ENCODE data around the gene TMEM242. TPM values are rescaled to one million over a fixed set of nuclear protein-coding genes. Genes with fewer than 3 reads are reported as not detected.

The TMEM242 gene
- total RNA-seq, 1 donor from 2014 or later: 13.2 TPM

DNA sequence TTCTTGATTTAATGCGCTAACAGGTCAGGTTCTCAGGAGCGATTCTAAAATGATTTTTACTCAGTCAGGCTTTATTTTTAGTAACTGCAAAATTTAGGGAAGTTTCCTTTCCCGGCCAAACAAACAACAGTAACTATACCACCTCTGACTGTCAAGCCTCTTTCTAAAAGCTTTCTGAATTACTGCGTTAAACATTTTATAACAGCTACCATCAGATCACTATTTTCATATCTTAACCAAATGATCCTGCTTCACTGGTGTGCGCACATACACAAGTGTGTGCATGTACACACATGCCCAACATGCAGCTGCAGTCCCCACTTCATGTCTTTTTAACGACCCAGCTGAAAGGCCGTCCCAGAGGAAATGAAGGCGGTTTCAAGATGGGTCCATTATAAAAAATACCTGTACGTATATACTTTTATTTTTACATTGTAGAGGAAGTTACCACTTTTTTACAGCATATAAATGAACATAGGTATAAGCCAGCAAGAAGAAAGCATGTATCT, 25.0 kb downstream of the TMEM242 start:
- ATAC-seq (no peak), DNase-seq (ENCODE audit: low spot score) (no peak)
- intact Hi-C loops (cut with DNase I): no loop called here

DNA sequence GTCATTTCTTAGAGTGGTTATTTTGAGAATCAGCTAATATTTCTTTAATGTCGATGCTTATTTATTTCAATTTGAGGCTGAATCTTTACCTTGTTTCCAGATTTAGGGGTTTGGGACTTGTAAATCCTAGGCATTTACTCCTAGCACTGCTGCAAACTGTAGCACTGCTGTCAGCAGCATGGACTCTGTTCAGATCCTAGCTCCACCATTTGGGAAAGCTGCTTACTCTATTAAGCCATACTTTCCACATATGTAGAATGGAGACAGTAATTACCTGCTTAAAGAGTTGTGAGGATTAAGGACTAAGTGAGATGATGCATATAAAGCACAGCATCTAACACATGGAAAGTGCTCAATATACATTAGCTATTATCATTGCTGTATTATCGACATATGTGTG, 28.7 kb downstream of the TMEM242 start:
- intact Hi-C loops (cut with DNase I): no loop called here
- no peak for ATAC-seq
- no peak for DNase-seq (ENCODE audit: low spot score)

DNA sequence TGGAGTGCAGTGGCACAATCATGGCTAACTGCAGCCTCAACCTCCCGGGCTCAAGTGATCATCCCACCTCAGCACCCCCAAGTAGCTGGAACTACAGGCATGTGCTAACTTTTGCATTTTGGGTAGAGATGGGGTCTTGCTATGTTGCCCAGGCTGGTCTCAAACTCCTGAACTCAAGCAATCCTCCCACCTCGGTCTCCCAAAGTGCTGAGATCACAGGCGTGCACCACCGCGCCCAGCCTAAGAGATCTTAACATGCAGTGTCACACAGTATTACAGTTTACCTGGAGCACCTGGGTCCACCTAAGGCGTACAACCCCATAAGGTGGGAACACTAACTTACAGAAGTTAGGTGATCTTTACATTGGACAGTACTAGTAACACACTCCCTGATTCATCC, 29.5 kb downstream of the TMEM242 start:
- intact Hi-C loops (cut with DNase I): no loop called here
- DNase-seq (ENCODE audit: low spot score): no peak
- no peak for ATAC-seq

DNA sequence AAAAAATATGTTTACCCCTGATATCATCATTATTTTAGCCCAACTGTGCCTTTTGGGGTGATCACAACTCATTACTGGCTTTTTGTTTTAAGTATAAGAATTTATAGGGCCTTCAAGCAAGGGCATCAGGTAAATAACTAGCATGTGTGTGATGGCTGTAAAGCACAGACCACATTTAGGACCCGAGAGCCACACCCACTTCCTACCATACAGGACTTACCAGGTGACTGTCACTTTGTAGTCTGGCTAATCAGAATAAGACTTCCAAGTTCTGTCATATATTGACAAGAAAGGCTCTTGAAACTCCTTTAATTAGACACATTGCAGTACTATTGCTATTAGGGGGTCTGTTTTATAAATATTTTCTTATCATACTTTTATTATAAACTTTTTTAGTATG, 31.1 kb downstream of the TMEM242 start:
- no peak for DNase-seq (ENCODE audit: low spot score)
- no peak for ATAC-seq
- intact Hi-C loops (cut with DNase I): no loop called here

DNA sequence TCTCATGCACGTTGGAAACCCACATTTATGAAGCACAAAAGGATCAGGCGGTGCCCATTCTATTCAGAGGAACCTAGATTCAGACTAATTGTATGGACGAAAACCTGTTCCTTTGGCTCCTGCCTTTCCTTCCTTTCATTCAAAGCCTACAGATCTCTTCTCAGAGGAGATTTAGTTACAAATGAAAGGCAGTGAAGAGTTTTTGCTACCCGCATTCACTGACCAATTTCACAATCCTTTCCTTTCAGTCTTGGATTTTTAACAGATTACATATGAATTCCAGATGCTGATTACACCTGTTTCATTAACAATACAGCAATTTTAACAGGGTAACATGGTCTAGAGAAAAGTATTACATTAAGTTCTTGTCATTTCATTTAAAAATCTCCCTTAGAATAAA, 32.0 kb downstream of the TMEM242 start:
- ATAC-seq: no peak
- DNase-seq (ENCODE audit: low spot score): no peak
- intact Hi-C loops (cut with DNase I): no loop called here

DNA sequence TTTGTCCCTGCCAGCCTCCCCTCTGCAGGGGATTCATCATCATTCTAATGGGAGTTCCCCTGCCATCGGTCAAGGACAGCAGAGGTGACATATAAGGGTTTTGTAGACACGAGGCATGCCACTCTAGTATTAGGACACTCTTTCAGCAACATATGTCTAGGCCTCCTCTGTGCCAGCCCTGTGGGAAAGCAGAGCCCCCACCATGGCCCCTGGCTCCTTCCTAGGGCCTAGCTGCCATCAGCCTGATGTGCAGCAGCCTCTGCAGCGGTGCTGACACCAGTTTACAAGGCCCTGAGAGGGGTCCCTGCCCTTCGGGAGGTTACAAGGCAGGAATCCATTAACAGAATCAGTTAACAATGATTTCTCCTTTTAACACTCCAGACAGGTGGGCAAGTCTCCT, 32.5 kb downstream of the TMEM242 start:
- intact Hi-C loops (cut with DNase I): no loop called here
- ATAC-seq: no peak

DNA sequence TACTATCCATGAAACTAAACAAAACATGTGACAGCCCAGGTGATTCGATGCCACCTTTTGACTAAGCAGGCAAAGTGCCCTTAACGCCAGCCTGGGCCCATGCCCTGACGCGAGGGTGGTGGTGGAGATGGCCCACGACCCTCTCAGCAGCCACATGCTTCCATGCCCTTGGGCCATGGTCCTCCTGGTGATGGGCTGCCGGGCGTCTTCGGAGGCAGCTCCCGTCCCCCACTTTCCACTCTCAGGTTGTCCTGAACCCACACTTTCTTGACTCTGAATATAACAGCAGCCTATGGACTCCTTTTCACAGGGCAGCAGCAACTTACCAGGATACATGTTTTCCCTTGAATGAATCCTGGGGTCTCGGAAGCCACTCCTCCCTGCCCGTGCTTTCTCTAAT, 33.6 kb downstream of the TMEM242 start:
- intact Hi-C loops (cut with DNase I): no loop called here
- no peak for ATAC-seq
- no peak for DNase-seq (ENCODE audit: low spot score)

More for the DNA sequence above, 32.5 kb downstream of the TMEM242 start:
- no peak for DNase-seq (ENCODE audit: low spot score)

DNA sequence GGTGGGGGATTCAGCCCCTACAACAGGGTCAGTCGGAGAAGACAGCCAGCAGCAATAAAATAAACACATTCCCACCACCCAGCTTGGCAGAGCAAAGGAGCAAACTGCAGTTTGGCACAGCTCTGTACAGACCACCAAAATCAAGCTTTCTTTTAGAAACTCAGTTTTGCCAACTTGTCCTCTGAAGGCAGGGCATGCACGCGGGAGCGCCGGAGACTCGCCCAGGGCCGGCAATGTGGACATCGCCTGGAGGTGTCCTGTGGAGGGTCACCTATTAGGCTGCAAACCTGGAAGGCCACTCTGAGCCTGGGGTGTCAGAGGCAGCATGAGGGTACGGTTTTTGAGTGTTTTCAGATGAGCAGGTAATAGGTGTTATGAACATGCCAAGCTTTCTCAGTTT, 34.7 kb downstream of the TMEM242 start:
- ATAC-seq (no peak), DNase-seq (ENCODE audit: low spot score) (no peak)
- intact Hi-C loops (cut with DNase I): no loop called here

DNA sequence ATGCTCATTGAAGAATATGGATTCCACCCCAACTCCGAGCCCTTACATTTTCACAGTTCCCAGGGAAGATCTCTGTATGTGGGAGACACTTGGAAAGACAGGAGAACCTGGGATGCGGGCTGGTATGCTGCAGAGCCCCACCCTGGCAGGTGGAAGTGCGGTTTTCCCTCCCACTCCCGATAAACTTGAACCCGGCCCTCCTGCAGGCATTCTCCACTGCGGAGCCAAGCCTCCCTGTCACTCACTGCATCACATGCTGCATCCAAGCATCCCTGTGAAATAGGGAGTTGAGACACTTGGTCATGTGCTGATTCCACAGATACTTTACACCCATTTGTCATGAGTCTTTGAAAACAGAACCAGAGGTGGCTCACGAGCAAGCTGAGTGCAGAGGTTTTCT, 35.4 kb downstream of the TMEM242 start:
- DNase-seq (ENCODE audit: low spot score) (no peak), ATAC-seq (no peak)
- intact Hi-C loops (cut with DNase I): no loop called here

DNA sequence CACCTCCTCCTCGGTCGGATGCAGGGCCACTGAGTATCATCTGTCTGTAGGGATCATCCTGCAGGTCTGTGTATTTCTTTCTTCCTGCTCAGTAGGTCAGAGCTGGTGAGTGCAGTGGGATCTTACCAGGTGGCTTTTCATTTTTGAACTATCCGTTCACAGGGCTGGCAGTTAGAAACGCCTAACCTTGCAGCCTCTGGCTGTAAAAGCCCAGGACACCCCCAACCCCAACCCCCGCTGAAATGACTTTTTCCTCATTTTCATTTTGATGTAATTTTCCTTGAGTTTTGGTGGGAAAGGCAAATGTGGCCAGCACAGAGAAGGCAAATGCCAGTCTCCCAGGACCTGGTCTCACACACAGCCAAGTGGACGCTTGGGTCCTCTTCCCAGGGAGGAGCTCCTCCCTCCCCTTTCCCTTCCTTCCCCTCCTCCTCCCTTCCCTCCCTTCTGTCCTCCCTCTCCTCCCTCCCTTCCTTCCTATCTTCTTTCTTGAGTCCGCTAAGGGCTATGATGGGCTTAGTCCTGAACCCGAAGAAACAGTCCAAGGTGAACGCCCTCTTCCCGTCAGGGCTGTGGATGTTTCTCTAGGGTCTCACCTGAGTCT, 36.0 kb downstream of the TMEM242 start:
- DNase-seq (ENCODE audit: low spot score) (no peak), ATAC-seq (no peak)
- intact Hi-C loops (cut with DNase I): no loop called here

DNA sequence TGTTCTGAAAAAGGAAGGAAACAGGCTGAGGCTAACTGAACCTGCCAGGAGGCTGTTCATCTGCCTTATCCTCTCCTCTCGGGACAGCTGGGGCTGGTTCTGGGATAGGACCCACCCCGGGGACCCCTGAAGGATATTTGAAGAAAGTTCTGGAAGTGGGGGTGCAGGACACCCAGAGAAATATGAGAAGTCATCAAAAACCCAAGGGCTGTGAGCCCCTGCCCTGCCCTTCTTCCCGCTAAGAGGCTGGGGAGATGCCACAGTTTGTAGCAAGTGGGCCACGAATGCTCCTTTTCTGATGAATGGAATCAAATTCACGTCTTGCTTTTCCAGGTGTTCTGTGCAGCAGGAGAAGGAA, 37.9 kb downstream of the TMEM242 start:
- ATAC-seq: no peak
- DNase-seq (ENCODE audit: low spot score): no peak
- intact Hi-C loops (cut with DNase I): no loop called here

DNA sequence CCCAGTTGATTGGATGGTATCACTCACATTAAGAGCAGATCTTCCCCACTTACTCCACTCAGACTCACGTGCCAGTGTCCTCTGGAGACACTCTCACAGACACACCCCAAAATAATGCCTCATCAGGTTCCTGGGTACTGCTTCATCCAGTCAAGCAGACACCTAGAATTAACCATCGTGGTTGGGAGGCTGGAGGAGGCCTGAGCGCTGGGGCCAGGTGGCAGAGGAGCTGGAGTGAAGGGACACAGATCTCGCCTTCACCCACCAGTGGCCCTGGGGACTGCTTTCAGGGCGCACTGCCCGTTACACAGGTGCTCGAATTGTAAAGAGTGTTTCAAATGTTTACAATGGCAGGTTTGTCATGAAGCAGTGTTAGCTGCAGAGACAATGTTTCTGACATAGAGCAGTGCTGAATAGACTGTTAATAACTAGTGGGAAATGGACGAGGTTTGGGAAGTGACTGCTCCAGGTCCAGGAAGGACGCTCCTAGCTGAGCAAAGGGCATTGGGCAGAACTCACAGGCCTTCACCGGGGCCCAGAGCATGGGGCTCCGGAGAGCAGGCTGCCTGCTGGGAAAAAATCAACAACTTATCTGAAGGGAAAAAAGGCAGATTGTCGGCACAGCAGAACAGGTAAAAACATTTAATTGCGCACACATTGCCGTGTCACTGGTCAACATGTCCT, 38.4 kb downstream of the TMEM242 start:
- intact Hi-C loops (cut with DNase I): no loop called here
- ATAC-seq: no peak

DNA sequence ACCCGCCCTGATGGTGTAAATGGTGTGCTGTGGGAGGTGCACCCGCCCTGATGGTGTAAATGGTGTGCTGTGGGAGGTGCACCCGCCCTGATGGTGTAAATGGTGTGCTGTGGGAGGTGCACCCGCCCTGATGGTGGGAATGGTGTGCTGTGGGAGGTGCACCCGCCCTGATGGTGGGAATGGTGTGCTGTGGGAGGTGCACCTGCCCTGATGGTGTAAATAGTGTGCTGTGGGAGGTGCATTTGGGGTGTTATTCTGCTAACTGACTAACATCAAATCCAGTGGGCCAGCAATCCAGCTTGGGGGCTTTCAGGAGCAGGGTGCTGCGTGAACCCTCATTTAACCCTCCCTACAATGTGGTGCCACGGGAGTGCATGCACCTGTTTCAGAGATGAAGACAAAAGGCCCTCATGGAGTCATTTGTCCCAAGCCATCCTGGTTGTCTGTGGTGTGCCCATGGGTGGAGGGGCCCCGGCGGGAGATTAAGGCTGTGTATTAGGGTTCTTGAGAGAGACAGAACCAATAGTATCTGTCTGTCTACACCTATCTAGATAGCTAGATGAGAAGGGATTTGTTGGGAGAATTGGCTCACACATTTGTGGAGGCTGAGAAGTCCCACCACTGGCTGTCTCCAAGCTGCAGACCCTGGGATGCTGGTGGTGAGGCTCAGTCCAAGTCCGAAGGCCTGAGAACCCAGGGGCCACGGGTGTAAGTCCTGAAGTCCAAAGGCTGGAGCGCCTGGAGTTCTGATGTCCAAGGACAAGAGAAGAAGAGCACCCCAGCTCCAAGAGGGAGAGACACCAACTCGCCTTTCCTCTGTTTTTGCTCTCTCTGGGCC, 39.2 kb downstream of the TMEM242 start:
- no peak for DNase-seq (ENCODE audit: low spot score)
- no peak for ATAC-seq
- intact Hi-C loops (cut with DNase I): no loop called here

More for the DNA sequence above, 38.4 kb downstream of the TMEM242 start:
- no peak for DNase-seq (ENCODE audit: low spot score)

DNA sequence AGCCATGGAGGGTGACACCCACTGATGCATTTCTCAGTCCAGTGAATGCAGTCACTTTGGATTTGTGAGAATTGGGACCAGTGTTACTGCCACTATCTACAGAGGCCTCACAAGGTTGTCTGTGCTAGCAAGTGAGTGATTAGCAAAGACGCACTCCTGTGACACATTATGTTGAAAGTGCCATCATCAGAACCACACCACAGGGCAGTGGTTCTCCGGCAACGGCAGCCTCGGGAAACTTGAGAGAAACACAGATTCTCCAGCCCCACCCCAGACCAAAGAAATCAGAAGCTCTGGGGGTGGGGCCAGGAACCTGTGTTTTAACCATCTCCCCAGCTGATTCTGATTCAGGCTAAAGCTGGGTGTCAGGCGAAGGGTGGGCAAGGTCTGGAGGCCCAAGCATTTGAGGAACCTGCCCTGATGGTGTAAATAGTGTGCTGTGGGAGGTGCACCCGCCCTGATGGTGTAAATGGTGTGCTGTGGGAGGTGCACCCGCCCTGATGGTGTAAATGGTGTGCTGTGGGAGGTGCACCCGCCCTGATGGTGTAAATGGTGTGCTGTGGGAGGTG, 39.9 kb downstream of the TMEM242 start:
- intact Hi-C loops (cut with DNase I): no loop called here
- no peak for DNase-seq (ENCODE audit: low spot score)
- ATAC-seq: no peak

DNA sequence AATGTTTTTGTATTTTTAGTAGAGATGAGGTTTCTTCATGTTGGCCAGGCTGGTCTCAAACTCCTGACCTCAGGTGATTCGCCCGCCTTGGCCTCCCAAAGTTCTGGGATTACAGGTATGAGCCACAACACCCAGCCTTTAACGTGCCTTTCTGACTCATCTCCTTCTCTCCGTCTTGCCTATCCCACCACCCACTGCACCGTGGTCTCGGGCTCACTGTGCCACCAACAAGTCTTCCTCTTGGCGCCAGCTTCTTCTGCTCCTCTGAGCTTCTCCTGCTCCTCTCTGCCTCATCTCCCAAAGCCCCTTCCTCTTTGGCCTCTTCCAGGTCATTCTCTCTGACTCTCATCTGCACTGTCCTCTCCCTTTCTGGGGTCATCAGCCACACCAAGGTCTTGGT, 41.0 kb downstream of the TMEM242 start:
- DNase-seq (ENCODE audit: low spot score) (no peak), ATAC-seq (no peak)
- intact Hi-C loops (cut with DNase I): no loop called here

DNA sequence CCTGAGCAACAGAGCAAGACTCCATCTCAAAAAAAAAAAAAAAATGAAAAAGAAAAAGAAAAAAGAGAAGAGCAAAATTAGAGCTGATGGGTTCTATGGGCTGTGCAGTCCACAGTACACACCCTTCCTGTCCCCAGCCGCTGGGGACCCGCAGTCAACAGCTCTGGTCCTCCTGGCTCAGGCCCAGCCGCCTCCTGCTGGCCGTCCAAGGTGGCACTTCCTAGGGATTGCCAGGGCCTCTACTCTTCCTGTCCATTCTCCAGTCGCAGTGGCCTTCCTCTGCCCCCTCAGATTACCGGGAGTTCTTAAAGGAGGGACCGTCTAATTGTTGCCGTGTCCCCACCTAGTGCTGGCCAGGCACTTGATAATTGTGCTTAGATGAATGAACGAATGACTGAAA, 41.7 kb downstream of the TMEM242 start:
- ATAC-seq: no peak
- no peak for DNase-seq (ENCODE audit: low spot score)
- intact Hi-C loops (cut with DNase I): no loop called here

DNA sequence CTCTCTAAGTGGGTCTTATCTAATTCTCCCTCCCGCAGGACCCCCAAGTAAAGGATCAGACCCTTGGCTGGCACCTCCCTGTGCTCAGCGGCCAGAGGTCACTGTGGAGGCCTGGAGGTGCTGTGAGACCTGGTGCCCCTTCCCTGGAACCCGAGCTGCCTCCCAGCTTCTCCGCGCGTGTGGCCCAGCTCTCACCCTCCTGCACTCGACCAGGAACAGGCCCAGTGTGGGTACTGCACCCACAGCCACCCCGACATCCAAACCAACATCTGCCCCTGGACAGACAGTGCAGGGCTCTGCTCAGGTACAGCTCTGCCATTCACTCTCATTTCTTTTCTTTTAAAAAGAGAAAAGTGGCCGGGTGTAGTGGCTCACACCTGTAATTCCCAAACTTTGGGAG, 42.4 kb downstream of the TMEM242 start:
- DNase-seq (ENCODE audit: low spot score) (no peak), ATAC-seq (no peak)
- intact Hi-C loops (cut with DNase I): no loop called here

DNA sequence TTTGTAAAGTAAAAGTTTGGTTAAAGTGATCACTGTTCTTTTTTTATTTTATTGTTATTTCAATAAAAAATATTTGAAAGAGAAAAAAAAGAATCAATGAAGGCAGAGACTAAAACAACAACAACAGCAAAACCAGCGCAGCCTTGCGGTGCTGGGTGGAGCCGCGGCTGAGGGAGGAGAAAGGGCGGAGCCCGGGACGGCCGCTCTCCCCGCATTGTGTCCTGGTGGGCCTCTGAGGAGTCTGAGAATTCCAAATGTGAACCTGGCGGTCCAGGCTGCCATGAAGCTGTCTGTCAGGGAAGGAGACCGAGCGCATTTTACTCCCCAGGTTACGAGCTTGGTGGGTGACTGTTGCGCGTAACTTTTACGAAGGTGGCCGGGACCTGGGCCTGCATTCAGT, 43.2 kb downstream of the TMEM242 start:
- intact Hi-C loops (cut with DNase I): no loop called here
- DNase-seq (ENCODE audit: low spot score): no peak
- no peak for ATAC-seq

DNA sequence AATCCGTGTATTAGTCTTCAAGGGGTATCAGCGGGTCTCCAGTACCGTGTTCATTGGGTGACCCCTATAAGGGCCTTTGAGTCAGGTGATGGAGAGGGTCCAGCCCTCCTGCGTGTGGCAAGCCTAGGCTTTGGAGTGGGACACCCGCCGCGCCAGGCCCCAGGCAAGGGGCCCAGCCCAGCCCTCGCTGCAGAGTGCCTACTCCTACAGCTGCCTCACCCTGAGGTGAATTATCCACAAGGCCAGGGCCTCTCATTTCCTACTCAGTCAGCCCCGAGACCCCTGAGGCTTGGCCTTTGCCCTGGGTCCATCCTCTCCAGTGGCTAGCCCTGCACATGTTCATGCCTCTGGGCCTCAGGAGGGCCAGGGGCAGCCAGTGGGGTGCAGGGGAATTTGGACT, 45.1 kb downstream of the TMEM242 start:
- intact Hi-C loops (cut with DNase I): no loop called here
- DNase-seq (ENCODE audit: low spot score) (no peak), ATAC-seq (no peak)

DNA sequence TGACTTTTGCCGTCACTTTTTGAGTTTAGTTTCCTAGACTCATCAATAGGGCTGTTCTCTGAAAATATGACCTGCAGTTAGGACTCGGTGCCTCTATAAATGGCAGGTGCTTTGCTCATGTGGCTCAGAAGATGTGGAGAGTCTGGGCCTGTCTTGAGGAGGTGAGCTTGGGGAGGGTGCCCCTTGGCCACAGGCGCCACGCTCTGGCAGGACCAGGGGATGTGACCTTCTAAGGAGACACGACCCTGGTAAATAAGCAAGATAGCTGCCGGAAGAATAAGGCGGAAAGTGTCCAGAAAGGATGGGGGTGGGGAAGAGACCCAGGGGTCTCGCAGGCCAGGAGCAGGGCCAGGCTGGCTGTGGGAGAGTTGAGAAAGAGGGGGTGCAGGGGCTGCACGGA, 46.6 kb downstream of the TMEM242 start:
- intact Hi-C loops (cut with DNase I): no loop called here
- DNase-seq (ENCODE audit: low spot score) (no peak), ATAC-seq (no peak)
